Ovary (tissue), 9 donors: ENCODE data around the gene SCFD1. TPM values are rescaled to one million over a fixed set of nuclear protein-coding genes. Genes with fewer than 3 reads are reported as not detected.

ENCODE experiments used
- DNase-seq, 5 donors: peaks; one replicate each; pipeline ENCODE4 v3.0.0-alpha.2; 2019 to 2020
- H3K27ac ChIP-seq, 2 donors: fragments of 200-600 bp; one replicate each; pipeline versions ENCODE4 v1.5.1 to v1.8.0; 2019 to 2022
- H3K27me3 ChIP-seq: fragments of 200-600 bp; one replicate; pipeline ENCODE4 v1.8.0; 2022
- H3K36me3 ChIP-seq: fragments of 200-600 bp; sonication (generic); one replicate; pipeline ENCODE4 v1.5.1; 2019
- H3K4me1 ChIP-seq: one replicate; pipeline ENCODE4 v1.8.1; 2013; ENCODE audit warnings: mild to moderate bottlenecking, moderate library complexity; ENCODE audit not compliant: insufficient read depth
- H3K4me3 ChIP-seq: fragments of 200-600 bp; sonication (generic); one replicate; pipeline ENCODE4 v1.5.1; 2017
- H3K9me3 ChIP-seq, 2 donors: fragments of 200-600 bp in 1 of 2; sonication (generic) in 1 of 2; one replicate each; pipeline versions ENCODE4 v1.5.1 to v1.8.1; 2013 to 2019; ENCODE audit warnings: mild to moderate bottlenecking in 1 of 2, moderate library complexity in 1 of 2
- CTCF ChIP-seq, 3 donors: fragments of 450-650 bp in 2 of 3; fragments of 200-600 bp in 1 of 3; IDR thresholded peaks; one replicate each; pipeline versions ENCODE4 v1.5.1 to v1.8.0; 2016 to 2022; ENCODE audit warnings: antibody characterized with exemption in 3 of 3, mild to moderate bottlenecking in 1 of 3
- EP300 ChIP-seq: sonication (generic); formaldehyde crosslinking; IDR thresholded peaks from one replicate; pipeline ENCODE4 v1.6.1; 2017; ENCODE audit warnings: antibody characterized with exemption
- POLR2A ChIP-seq: fragments of 450-650 bp; IDR thresholded peaks from one replicate; pipeline ENCODE4 v1.6.1; 2017; ENCODE audit warnings: antibody characterized with exemption, mild to moderate bottlenecking, moderate library complexity
- WGBS, 3 donors: extraction: QIAGEN DNeasy Blood & Tissue Kit in 1 of 3; methylation state at CpG; one replicate each; pipeline versions ENCODE4 v1.1.5 to v1.1.7; 2013 to 2017; 5-methylcytosine and 5-hydroxymethylcytosine counted together
- intact Hi-C, 4 donors: fragments of 100-400 bp; cut with DNase I; formaldehyde crosslinking; loops; one replicate each; pipeline versions ENCODE4 v1.11.0 to v1.15.1; 2022 to 2023
- polyA plus RNA-seq, 2 donors: library from polyadenylated mRNA; stranded (reverse); fragments of 200-250 nt in 1 of 2; fragments of 350-450 nt in 1 of 2; fragmentation: Illumina TruSeq in 1 of 2; extraction: RNeasy Lipid Tissue Mini Kit (QIAGEN cat#74804) in 1 of 2; gene quantifications; one replicate each; pipeline ENCODE4 v1.2.3, GENCODE V29; 2013 to 2014
- total RNA-seq, 7 donors: library from RNA; depleted of rRNA in 2 of 7; stranded (reverse); fragments of >200 nt in 2 of 7; fragmentation: NEBNext Ultra II Directional in 3 of 7; extraction: Animal tissue kit (Norgen Biotek cat#: 25700) in 3 of 7; gene quantifications; one replicate each; pipeline versions ENCODE4 v1.1.0 to v1.2.4, GENCODE V29; 2016 to 2023
- donor health status: DM: no; HTN: no; CAD: no; lungs with moderate emphysema.
- donor health status: DM: no; HTN: no; CAD: no.
- donor health status: Bipolar disorder and iron deficiency.
- donor health status: DM: yes; HTN: yes; CAD: no.
- donor health status: DM: no; HTN: no; CAD: no.
- donor health status: DM: yes; HTN: yes; CAD: no.

SCFD1 gene
- total and polyA plus RNA-seq, 9 donors = 29.3 to 89.2 (median 59.8) TPM

GRCh38 chr14:30645600-30645999, 23.5 kb downstream of the SCFD1 start:
- Histone ChIP-seq H3K27me3 (no peaks in the 10 kb centered on the region), H3K36me3 (no peaks in the 10 kb centered on the region), H3K9me3 (no peaks in the 10 kb centered on the region), H3K4me1 (no peaks in the 10 kb centered on the region), H3K4me3 (no peak overlapping the region), H3K27ac (no peak overlapping the region)
- TF ChIP-seq POLR2A (no peak), CTCF (IDR thresholded peaks at IDR 0.05) (no peak), EP300 (no peak)
- DNase-seq = no peak
- intact Hi-C loops = no loop called here
- WGBS, 3 donors = 97 to 100% (median 99%) methylated on average over 2 of the region's 2 CpGs

- no peaks in the 10 kb centered on the region for H3K4me1 ChIP-seq
- H3K27ac ChIP-seq = no peak overlapping the region
- no peaks in the 10 kb centered on the region for H3K9me3 ChIP-seq
- no peaks in the 10 kb centered on the region for H3K27me3 ChIP-seq
- WGBS, 3 donors = 91 to 95% (median 95%) methylated on average over 2 of the region's 2 CpGs
- H3K36me3 ChIP-seq = no peaks in the 10 kb centered on the region
- no peak for TF ChIP-seq EP300
- TF ChIP-seq CTCF (IDR thresholded peaks at IDR 0.05) = no peak
- TF ChIP-seq POLR2A = no peak
- intact Hi-C loops = no loop called here
- no peak for DNase-seq
- H3K4me3 ChIP-seq = no peak overlapping the region
Measured at GRCh38 chr14:30648471-30648870, 26.4 kb downstream of the SCFD1 start.

GRCh38 chr14:30651937-30652336, 29.8 kb downstream of the SCFD1 start:
- no peak for DNase-seq
- H3K9me3 ChIP-seq = no peaks in the 10 kb centered on the region
- intact Hi-C loops = no loop called here
- TF ChIP-seq POLR2A (no peak), CTCF (IDR thresholded peaks at IDR 0.05) (no peak), EP300 (no peak)
- H3K4me1 ChIP-seq = no peaks in the 10 kb centered on the region
- no peak overlapping the region for H3K27ac ChIP-seq
- H3K27me3 ChIP-seq = no peaks in the 10 kb centered on the region
- H3K36me3 ChIP-seq = no peaks in the 10 kb centered on the region
- 32 to 53% (median 43%) methylated on average over 6 of the region's 6 CpGs for WGBS, 3 donors
- no peak overlapping the region for H3K4me3 ChIP-seq

GRCh38 chr14:30655124-30655523, 33.0 kb downstream of the SCFD1 start:
- H3K4me3 ChIP-seq = no peak overlapping the region
- intact Hi-C loops = no loop called here
- no peaks in the 10 kb centered on the region for H3K36me3 ChIP-seq
- no peak overlapping the region for H3K27ac ChIP-seq
- H3K4me1 ChIP-seq = no peaks in the 10 kb centered on the region
- H3K27me3 ChIP-seq = no peaks in the 10 kb centered on the region
- DNase-seq = no peak
- H3K9me3 ChIP-seq = no peaks in the 10 kb centered on the region
- TF ChIP-seq CTCF (IDR thresholded peaks at IDR 0.05) (no peak), POLR2A (no peak), EP300 (no peak)

GRCh38 chr14:30655658-30656057, 33.5 kb downstream of the SCFD1 start:
- no peak for TF ChIP-seq POLR2A
- no peak for TF ChIP-seq EP300
- TF ChIP-seq CTCF (IDR thresholded peaks at IDR 0.05) = no peak
- no peaks in the 10 kb centered on the region for H3K36me3 ChIP-seq
- no peak overlapping the region for H3K4me3 ChIP-seq
- intact Hi-C loops = no loop called here
- no peaks in the 10 kb centered on the region for H3K4me1 ChIP-seq
- no peak for DNase-seq
- no peak overlapping the region for H3K27ac ChIP-seq
- WGBS, 3 donors = 83 to 89% (median 84%) methylated on average over 3 of the region's 3 CpGs
- H3K9me3 ChIP-seq = no peaks in the 10 kb centered on the region
- no peaks in the 10 kb centered on the region for H3K27me3 ChIP-seq
